HG02852 (cell line): ENCODE results near the gene NACC1.

Experiments
- ATAC-seq: cut with Tn5 transposase; IDR thresholded peaks from one replicate; pipeline ENCODE4 v1.9.1; 2021; ENCODE audit warnings: mild to moderate bottlenecking, moderate library complexity; ENCODE audit not compliant: unreplicated experiment

Gene NACC1

DNA sequence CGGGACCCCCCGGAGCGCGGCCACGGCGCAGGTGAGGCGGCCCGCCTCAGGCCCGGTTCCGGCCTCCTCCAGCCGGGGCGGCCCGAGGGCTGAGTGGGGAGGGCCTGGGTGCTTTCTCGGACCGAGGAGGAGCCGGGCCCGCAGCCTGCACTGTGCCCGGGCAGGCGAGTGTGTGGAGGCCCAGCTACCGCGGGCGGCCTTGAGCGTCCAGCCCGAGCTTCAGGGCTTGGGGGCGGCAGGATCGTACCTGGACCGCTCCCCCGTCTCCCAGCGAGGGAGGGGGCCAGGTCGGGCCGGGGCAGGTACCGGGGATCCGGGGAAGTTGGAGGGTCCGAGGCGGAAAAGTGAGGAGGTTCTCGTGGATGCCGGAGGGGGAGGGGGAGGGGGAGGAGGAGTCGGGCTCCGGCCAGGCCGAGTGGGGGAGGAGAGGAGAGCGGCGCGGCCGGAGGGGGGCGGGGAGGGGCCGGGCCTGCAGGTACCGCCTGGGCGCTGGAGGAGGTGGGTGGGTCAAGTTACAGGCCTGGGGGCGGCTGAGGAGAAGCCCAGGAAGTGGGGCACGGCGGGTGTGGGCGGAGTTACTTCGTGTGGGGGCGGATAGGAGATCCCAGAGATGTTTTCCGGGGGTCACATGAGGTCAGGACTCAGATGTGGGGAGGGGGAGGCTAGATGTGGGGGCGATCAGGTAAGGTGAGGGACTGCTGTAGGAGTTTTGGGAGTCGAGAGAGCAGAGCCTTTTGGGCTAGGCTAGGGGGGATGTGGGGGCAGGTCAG, 545 bp downstream of the NACC1 start:
- no peak for ATAC-seq

DNA sequence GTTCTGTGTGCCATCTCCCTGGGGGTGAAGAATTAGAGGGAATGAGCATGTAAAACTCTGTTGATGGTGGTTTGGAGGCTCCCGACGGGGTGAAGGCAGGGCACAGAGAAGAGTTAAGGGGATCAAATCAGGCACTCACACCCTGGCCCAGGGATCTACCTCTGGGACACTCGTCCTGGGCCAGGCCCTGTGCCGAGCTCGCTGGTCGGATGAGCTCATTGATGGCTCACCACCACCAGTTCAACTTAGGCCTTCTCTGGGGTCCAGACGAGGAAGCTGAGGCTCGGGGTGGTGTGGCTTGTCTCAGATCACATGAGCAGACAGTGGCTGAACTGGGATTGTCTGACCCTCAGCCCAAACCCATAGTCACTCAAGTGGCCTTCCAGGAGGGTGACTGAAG, 1.6 kb downstream of the NACC1 start:
- ATAC-seq, result no peak

DNA sequence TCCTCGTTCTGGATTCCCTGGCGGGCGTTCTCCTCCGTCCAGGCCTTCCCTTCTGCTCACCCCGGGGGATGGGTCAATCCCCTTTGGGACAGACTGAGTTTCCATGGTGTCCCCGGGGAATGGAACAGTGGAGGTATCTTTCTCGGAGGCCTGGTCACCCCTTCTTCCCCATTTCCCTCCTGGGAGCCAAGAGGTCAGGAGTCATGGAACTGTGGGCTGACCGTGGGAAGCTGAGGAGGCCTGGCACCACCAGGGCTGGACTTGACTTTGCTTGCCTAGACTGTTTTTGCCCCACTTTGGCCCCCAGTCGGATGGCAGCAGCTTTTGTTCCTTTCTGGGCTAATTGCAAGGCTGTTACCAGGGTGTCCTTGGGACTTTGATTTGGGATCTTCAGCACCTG, 2.0 kb downstream of the NACC1 start:
- no peak for ATAC-seq

DNA sequence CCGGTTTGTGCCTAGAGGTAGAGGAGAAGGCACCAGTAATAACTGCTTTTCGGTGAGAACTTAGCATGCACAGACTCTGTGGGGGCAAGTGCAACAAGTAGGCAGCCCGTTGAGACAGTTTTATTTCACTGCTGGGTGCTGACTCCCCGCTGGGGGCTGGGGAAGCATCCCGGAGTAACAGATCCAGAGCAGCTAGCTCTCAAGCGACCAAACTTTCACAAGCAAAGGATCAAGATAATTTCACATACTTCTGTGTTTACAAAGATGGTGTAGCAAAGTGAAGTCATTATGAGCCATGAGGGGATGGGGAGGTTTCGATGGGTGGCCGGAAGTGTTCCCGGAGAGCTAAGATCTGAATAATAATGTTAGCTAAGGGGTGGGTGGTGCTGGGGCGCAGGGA, 2.8 kb downstream of the NACC1 start:
- ATAC-seq, result no peak

DNA sequence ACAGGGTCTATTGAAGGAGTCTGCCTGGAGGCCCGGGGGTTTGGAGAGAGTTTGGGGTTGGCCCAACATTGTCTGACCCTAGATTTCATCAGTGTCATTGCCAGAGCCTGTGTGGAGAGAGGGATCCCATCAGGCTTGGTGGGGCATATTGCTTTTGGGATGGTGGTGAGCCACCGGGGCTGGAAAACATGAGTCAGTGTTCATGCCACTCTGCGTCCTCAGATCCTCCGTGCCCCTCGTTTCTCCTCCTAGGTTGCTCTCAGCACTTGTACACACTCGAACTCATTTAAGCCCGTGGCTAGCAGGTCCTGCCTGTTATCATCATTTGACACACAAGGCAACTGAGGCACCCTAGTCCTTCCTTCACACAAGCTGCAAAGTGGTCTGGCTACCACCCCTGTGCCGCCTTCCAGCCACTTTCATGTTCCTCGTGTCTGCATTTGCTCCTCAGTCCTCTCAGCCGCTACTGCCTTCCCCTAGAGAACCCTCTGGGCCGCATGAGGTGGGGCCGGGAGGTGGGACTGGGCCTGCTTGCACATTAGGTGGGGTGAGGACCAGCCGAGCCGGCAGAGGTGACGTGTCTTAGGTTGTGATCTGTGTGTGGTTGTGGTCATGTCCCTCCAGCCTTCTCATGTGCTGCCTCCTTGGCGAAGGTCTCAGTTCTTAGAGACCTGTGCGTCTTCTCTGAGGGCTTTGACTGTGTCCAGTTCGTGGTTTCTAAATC, 3.6 kb downstream of the NACC1 start:
- ATAC-seq, result no peak

DNA sequence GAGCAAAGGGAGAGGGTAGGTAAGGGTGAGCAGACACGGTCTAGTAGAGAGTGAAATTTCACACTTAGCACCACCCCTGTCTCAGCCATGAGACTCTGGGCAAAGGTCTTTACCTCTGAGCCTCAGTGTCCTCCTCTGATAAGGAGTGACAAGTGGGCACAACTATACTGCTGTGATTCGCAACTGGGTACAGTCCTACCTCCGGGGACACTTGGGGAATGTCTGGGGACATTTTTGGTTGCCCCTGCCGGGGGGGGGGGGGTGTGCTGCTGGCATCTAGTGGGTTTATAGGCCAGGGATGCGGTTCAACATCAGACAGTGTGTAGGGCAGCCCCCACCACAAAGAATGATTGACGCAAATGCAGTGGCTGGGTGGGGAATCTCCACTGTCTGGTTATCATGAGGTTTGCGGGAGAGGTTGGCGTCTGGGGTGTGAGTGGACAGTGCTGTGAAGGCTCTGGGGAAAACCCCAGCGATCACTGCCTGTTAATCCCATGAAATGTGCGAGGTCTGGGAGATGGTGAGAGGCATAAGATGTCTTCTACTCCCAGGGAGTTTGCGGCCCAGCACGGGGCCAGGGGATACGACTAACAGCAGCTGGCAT, 4.3 kb downstream of the NACC1 start:
- no peak for ATAC-seq

DNA sequence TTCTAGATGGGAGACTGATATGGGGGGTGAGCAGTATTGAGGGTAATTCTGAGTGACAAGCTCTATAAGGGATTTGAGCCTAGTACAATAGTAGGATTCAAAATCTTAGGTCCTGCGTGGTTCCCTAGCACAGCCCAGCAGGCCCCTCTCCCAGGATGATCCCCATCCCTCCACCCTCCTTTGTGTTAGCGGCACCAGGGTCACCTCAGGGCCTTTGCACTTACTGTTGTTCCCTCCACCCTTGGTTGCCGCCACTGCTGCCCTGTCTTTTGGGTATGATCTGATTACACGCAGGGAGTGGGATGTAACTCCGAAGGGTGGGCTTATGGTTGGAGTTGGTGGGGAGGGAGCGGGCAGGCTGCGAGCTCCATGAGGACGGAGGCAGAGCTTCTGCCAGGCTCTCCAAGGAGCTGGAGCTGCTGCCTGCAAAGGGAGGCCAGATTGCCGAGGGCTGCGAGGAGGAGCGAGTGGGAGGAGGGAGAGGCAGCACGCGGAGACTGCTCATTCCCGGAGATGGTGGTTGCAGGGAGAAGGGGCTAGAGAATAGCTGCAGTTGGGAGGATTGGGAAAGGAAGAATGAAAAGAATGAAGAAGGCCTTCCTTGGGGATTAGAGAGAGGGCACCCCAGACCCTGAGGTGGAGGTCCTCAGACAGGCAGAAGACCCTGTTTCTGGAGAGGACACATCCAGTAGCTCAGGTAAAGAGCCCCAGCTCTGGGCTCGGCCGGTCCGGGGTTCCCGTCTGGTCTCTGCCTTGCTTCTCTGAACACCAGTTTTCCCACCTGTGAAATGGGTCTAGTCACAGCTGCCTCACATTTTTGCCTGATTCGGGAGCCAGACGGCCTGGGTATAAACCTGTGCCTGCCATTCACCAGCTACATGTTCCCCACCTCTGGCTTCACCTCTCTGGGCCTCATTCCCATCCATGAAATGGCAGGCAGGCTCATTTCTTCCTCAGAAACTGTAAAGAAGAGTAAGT, 5.2 kb downstream of the NACC1 start:
- ATAC-seq, result no peak

DNA sequence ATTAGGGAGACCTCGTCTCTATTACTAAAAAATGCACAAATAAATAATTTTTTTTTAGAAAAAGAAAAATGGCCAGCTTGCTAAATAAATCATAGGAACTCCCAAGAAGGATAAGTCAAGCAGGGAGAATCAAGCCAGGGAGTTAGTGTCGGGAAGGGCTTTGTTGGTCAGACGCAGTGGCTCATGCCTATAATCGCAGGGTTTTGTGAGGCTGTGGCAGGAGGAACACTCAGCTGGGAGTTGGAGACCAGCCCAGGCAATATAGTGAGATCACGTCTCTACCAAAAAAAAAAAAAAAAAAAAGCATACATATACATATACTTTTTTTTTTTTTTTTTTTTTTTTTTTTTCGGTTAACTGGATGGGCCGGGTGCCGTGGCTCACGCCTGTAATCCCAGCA, 9.0 kb downstream of the NACC1 start:
- no peak for ATAC-seq

DNA sequence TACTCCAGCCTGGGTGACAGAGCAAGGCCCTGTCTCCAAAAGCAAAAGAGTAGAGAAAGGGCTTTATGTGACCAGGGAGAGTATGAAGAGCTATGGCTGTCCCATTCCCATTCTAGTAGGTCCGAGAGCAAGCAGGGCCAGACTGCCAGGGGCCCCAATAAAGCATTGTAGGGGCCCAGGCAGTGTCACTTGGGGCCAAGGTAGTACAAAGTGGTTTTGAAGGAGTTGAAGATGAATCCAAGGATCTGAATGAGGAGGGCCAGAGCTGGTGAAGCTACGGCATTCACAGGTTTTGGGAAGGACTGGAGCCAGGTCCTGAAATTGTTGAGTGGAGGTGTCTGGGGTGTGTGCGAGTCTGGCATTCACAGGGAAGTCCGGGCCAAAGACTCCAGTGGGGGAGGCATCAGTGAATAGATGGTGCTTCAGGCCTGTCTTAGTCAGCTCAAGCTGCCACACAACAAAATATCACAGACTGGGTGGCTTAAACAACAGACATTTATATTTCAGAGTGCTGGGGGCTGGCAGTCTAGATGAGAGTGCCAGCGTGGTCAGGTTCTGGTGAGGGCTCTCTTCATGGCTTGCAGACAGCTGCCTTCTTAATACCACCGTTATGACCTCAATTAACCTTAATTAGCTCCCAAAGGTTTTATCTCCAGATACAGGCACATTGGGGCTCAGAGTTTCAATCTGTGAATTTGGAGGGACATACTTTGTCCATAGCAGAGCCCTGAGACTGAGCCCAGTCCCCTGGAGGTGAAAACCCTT, 9.9 kb downstream of the NACC1 start:
- ATAC-seq, result no peak

DNA sequence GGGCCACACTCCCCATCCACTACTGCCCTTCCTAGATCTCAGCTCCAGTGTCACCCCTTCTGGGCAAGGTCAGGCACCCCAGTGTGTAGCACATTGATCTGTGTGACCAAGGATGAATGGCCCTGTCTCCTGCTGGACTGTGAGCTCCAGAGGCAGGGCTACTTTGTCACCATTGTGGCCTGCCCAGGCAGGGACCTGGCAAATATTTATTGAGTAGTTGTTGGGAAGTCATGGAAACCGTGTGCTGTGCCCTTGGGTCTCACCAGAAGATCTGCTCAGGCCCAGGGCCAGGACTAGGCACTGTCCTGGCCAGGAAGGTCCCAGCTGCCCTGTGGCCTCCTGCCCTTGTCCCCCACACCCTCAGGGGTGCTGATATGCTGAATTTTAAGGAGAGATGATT, 10.5 kb downstream of the NACC1 start:
- ATAC-seq, result no peak

DNA sequence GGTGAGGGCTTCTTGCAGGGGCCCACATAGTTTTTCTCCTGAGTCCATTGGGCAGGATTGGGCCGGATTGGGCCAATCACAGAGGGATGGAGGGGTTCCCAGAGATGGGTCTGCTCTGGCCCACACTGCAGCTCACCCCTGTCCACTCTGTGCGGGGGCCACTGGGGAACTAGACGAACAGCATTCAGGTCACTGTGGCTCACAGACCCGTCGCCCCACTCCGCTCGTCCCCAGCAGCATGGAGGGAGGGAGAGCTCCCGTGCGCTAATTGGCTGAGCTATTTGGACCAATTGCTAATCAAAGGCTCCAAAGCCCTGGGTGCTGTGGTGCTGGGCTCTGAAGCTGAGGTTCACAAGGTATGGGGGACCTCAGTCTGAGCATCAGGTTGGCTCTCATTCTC, 11.3 kb downstream of the NACC1 start:
- ATAC-seq, result no peak

DNA sequence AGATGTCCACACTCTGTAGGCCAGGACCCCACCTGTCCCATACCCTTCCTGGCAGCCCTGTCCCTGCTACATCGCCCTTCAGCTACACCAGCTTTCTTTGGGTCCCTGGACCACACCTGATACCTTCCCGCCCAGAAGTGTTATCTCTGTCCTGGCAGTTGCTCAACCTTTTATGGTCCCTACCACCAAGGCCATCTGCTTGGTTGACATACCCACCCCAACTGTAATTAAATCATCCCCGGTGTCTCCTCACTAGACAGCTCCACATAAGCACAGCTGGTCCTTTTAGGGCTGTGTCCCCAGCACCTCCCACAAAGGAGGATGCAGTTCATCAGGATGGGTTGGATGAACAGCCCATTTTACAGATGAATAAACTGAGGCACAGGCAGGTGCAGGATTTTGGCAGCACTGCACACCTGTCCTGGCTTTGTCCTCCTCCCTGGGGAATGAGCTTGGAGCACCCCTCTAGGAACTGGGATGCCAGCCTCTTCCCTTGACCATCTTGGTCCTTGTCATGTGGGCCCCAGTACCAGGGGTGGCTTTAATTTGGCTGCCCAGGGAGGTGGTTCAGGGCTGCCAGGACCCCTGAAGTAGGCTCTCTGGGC, 12.9 kb downstream of the NACC1 start:
- no peak for ATAC-seq

DNA sequence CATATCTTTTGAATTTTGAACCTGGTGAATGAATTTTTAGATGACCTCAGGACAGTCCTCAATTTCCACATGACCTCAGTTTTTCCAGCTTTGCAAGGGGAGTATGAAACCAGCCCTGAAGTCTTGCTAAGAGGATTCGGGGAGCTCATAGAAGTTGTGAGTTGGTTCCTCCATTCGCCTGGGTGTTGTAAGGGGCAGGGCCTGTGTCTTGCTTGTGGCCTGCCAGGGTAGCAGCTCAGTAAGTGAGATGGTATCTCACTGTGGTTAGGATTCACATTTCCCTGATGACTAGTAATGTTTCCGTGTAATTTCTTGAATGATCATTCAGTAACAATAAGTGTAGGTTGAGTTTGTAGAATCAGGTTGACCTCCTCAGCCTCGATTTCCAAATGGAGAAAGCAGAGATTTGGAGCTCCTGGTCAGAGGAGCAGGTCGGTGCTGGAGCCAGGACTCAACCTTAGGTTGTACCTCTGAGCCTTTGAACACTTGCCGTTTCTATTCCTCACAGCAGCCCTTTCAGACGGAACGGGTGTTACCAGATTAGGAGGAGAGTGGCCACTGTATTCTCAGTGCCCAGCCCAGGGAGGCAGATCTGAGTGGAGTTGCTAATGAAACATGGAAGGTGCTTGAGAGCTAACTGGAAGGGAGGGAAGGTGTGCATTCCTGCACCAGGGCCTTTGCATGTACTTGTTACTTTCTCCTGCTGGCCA, 14.6 kb downstream of the NACC1 start:
- ATAC-seq, result no peak

DNA sequence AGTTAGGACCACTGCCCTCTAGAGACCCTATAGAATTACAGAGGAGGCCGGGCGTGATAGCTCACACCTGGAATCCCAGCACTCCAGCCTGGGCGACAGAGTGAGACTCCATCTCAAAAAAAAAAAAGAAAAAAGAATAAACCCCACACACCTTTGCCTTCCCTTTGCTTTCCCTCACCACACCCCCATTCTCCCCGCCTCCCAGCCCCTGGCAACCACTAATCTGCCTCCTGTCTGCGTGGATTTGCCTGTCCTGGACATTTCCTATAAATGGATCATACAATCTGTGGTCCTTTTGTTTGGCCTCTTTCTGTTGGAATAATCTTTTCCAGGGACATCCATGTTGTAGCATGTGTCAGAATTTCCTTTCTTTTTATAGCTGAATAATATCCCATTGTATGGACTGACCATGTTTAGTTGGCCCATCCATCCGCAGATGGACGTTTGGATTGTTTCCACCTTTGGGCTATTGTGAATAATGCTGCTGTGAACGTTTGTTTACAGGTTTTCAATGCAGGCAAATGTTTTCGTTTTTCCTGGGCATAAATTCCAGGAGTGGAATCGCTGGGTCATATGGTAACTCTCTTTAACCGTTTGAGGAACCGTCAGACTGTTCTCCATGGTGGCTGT, 15.3 kb downstream of the NACC1 start:
- no peak for ATAC-seq

DNA sequence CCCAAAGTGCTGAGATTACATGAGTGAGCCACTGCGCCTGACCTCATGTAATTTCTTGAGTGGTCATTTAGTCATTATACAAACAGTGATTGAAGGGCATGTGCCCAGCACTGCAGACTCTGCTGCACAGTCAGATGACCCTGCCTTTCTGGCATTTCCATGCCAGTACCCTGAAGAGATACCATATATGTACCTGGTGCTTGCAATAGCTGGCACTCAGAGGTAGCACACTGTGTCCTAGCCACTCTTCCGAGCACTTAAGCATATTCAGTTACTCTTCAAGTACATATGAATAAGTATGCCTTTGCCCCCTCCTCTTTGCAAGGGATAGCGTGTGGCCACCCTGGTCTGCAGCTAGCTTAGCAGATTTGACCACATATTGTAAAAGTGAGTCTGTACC, 16.6 kb downstream of the NACC1 start:
- ATAC-seq, result no peak

DNA sequence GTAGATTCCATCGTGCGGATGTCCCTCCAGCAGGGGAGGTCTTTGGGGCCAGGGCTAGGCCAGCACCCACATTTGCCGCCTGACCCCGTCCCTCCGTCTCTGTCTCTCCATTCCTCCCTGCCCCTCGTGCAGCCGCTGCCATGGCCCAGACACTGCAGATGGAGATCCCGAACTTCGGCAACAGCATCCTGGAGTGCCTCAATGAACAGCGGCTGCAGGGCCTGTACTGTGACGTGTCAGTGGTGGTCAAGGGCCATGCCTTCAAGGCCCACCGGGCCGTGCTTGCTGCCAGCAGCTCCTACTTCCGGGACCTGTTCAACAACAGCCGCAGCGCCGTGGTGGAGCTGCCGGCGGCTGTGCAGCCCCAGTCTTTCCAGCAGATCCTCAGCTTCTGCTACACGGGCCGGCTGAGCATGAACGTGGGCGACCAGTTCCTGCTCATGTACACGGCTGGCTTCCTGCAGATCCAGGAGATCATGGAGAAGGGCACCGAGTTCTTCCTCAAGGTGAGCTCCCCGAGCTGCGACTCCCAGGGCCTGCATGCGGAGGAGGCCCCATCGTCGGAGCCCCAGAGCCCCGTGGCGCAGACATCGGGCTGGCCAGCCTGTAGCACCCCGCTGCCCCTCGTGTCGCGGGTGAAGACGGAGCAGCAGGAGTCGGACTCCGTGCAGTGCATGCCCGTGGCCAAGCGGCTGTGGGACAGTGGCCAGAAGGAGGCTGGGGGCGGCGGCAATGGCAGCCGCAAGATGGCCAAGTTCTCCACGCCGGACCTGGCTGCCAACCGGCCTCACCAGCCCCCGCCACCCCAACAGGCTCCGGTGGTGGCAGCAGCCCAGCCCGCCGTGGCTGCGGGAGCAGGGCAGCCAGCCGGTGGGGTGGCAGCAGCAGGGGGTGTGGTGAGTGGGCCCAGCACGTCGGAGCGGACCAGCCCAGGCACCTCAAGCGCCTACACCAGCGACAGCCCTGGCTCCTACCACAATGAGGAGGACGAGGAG, 17.3 kb downstream of the NACC1 start:
- no peak for ATAC-seq

DNA sequence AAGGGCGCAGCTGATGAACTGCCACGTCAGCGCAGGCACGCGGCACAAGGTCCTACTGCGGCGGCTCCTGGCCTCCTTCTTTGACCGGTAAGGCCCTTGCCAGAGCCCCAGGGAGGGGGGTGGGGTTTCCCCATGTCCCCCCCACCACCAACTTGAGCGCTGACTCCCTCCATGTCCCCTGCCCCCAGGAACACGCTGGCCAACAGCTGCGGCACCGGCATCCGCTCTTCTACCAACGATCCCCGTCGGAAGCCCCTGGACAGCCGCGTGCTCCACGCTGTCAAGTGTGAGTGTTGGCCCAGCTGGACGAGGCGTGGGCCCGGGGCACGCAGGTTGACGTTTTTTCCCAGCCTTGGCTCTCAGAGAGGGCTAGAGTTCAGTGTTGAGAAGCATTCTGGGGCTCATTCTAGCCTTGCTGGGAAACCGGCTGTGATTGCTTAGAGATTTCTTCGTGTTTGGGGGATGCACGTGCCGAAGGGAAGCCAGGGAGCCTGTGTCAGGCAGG, 19.3 kb downstream of the NACC1 start:
- ATAC-seq, result no peak
